HG03378 (cell line): ENCODE data around the gene OGFR.

Experiments
- ATAC-seq: cut with Tn5 transposase; IDR thresholded peaks from one replicate; pipeline ENCODE4 v1.9.1; 2021; ENCODE audit warnings: mild to moderate bottlenecking, moderate library complexity; ENCODE audit not compliant: unreplicated experiment

The OGFR gene

DNA sequence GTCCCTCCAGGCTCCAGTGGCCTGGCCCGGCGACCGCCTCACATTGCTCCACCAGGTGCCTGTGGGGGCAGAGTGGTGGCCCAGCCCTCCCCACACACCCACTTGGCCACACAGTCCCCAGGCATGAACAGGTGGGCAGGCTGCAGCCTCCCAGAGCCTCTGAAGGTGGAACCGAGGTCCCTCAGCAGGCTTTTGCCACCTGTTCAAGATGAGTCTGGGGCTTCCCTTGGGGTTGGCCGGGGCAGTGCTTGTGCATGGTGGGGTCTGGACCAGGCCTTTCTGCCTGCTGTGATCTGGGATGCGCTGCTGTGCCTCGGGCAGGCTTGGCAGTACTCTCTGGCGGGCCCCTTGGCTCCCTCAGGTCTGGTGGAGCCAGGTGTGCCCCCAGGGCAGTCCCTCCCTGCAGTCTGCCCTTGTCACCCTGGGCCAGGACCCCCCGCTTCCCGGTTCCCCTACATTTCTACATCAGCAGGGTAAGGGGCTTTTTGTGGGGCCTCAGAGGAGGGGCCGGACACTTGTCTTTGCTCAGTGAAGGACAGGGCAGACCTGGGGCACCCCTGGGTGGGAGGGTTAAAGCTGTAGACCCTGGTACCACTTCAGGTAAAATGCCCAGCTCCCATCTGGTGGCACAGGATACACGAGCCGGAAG lies 9.5 kb downstream of the OGFR start:
- ATAC-seq: no peak

GRCh38 chr20:62814709-62815065 lies 10.1 kb downstream of the OGFR start:
- ATAC-seq: no peak

DNA sequence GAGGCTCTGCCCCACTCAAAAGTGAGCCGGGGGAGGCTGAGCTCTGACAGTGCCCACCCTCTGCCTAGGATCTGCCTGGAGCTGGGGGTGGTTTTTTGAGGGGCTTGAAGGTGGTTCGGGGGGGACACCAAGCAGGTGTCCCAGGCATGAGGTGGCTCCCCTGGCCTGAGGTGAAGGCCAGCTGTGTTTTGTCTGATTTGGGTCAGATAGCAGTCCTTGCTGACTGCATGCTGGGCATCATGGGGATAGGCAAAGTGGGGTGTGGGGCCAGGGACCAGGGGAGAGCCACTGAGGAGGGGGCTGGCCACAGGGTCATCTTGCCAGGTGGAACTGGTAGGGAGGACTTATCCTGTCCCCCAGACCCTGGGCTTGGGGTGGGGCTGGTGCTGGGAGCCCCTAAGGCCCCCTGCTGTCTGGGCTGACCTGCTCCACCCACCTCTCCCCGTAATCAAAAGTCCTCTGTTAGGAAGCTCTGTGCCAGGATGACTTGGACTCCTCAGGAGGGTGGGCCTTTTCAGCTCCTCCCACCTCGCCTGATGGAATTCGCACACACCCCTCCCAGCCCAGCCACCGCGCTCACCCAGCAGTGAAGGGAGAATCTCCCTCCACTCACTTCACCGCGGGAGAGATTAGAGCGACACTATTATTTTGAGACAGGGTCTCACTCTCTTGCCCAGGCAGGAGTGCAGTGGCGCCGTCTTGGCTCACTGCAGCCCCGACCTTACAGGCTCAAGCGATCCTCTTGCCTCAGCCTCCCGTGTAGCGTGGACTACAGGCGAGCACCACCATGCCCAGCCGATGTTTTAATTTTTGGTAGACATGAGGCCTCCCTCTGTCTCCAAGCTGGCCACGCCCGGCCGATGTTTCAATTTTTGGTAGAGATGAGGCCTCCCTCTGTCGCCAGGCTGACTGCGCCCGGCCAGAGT lies 10.7 kb downstream of the OGFR start:
- no peak for ATAC-seq

DNA sequence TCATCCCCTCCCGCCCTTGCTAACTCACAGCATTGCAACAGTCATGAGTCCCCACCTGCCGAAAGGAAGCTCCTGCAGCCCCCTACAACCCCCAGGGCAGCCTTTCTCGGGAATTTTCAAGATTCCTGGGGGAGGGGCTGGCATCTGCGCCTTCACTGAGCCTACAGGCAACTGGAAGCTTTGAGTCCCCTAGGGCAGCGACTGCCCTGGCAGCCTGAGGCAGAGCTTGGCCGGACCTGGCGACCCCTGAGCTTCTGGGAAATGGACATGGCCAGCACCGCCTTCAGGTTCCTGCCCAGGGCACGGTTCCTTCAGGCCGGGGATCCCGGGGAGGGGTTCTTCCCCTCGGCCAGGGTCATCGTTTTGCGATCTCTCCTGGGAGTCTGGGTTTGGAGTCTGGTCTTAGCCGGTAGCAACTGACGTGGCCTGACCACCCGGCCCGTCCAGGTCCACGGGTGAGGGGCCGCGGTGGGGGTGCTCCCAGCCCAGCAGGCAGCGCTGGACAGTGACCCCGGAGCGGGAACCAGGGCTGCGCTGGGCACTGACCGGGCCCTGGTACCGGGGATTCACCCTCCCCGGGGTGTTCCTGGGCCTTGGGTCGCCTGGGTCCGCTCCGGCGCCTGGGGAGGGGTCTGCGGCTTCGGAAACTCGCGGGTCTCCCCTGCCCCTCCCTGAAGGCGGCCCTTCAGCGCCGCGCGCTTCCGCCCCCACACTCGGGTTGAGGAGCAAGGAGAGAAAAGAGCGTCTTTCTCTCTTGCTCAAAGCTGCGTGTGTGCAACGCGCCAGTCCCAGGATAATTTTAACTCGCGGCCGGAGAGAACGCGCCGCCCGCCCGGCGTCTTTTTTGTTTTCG lies 11.6 kb downstream of the OGFR start:
- no peak for ATAC-seq

- ATAC-seq: no peak
Measured at GRCh38 chr20:62816884-62817873, 12.5 kb downstream of the OGFR start, which contains the start of gene COL9A3. Gene COL9A3, plus strand, starts transcription at chr20:62817050. Its CDS starts 15 bp downstream, at chr20:62817065.

GRCh38 chr20:62817975-62818591 lies 13.4 kb downstream of the OGFR start:
- no peak for ATAC-seq

GRCh38 chr20:62818592-62819493 lies 14.2 kb downstream of the OGFR start:
- ATAC-seq: no peak

DNA sequence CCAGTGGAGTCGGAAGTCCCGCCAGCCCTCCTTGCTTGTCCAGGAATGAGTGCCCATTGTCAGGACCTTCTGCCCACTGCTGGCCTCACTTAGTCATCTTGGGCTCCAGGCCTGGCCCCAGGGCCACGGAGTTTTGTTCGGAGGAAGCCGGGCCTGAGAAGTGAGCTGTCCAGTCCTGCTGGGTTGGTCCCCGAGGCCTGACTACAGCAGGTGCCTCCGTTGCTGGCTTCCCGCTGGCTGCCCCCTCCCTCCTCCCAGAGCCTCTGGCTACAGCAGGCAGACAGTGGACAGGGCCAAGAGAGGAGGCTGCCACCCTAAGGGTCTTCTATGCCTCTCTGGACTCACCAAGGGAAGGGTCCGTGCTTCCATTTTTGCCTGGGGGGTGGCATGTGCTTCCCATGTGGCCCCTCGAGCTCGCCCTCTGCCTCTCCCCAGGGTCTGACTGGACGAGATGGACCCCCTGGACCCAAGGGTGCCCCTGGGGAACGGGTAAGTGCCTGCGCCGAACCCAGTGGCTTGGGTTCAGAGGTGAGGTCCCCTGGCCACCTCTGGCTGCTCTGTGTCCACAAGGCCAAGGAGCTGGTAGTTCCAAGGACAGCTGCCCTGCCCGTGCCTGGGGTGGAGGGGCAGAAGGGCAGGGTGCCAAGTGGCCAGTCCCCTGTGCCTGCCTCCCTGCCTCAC lies 15.0 kb downstream of the OGFR start:
- no peak for ATAC-seq

DNA sequence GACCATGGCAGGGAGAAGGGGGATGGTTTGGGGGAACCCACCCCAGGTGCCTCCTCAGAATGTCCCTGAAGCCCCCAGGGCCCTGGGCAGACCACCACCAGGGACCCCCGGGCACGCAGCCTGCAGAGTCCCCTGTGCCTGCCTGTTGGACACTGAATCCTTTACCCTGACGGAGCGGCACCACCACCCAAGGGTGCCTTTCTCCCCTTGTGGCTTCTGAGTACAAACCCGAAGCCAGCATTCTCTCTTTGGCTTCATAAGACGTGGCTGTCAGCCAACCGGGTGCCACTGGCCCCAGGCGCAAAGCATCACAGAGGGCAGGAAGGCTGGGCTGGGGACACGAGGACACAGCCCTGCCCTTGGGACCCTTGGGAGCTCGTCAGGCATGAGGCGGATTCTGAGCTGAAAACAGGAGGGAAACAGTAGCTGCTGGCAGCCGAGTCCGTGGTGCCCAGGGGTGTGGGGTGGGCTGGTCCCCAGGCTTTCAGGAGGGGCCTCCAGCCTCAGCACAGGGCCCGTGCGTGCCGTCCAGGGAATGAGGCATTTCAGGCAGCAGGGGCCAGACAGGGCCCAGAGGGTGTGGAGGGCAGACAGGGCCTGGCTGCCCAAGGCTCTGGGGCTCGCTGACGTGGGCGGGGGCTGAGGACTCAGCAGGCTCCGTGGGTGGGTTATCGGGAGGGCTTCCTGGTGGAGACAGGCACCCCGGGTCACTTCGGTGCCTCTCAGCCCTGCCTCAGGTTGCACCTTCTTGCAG lies 15.8 kb downstream of the OGFR start:
- ATAC-seq: no peak

DNA sequence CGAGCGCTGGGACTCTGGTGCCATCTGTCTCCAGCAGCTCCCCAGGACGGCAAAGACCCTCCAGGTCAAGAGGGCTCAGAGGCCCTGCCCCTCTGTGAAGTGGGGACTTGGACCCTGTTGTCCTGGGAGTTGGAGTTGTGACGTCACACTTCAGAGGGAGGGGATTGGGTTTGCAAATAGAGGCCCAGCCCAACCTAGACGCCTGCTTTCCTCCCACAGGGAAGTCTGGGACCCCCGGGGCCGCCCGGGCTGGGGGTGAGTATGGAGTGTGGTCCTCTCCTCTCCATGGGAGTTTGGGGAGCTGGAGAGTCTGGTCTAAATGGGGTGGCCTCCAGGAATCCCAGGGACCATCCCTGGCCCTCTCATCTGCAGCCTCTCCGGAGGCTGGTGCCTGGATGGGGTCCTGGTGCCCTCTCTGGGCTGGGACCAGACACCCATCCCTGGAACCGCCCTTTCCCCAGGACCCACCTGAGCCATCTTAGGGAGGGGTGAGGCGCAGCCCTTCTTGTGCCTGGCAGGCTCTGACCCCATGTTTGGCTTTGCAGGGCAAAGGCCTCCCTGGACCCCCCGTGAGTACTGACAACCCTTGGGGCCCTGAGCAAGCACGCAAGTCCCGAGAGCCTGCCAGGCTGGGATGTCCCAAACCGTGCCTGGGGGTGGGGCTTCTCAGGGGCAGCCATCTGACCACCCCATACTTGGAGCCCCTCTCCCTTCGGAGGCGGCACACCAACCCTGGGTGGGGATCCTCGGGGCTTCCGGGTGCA lies 16.5 kb downstream of the OGFR start:
- ATAC-seq: no peak

- no peak for ATAC-seq
Measured at GRCh38 chr20:62821726-62822210, 17.1 kb downstream of the OGFR start.

DNA sequence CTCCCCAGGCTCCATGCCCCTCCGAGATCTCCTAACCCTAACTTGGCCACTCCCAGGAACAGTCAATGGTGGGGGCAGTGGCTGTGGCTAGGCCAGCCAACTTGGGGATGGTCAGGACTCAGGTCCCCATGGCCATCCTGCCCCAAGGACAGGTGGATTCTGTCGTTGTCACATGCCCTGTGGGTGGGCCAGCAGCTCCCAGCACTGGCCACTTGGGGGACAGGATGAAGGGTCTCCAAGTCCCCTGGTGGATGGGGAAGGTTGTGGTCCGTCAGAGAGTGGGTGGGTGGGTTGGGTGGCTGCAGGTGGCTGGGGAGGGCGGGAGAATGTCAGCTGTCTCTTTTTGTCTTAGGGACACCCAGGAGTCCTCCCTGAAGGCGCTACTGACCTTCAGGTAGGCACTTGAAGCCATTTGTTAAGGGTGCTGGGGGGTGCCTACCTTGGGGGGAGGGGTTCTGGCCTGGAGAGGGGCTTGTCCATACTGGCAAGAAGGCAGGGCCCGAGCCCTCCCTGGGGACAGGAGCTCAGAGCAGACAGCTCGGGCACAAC lies 17.7 kb downstream of the OGFR start:
- ATAC-seq: no peak

GRCh38 chr20:62822788-62823651 lies 18.4 kb downstream of the OGFR start:
- no peak for ATAC-seq

GRCh38 chr20:62823688-62824475 lies 19.2 kb downstream of the OGFR start:
- ATAC-seq: no peak
